Fibroblast of lung (primary cell): ENCODE data around the gene CADM2. TPM values are rescaled to one million over a fixed set of nuclear protein-coding genes. Genes with fewer than 3 reads are reported as not detected.

Experiments used
- DNase-seq, 2 donors: peaks; one replicate each; pipeline versions ENCODE4 v3.0.0 to v3.0.0-alpha.2; 2010; ENCODE audit warnings: low read depth in 2 of 2
- H2AFZ ChIP-seq: 2 replicates; pipeline ENCODE4 v1.5.1; 2012; ENCODE audit warnings: low read length, control low read depth, inconsistent platforms
- H3K27ac ChIP-seq: 2 replicates; pipeline ENCODE4 v1.5.1; 2011; ENCODE audit warnings: low read length, control low read depth; ENCODE audit not compliant: insufficient read depth
- H3K27me3 ChIP-seq: 2 replicates; pipeline ENCODE4 v1.5.1; 2011; ENCODE audit warnings: mild to moderate bottlenecking, low read length; ENCODE audit not compliant: control insufficient read depth, insufficient read depth
- H3K36me3 ChIP-seq: 2 replicates; pipeline ENCODE4 v1.5.1; 2011; ENCODE audit warnings: low read length; ENCODE audit not compliant: control insufficient read depth, insufficient read depth
- H3K4me1 ChIP-seq: 2 replicates; pipeline ENCODE4 v1.5.1; 2011; ENCODE audit warnings: low read length; ENCODE audit not compliant: control insufficient read depth, insufficient read depth; ENCODE audit errors: extremely low read depth
- H3K4me2 ChIP-seq: 2 replicates; pipeline ENCODE4 v1.5.1; 2011; ENCODE audit warnings: low read length, control low read depth; ENCODE audit not compliant: insufficient read depth; ENCODE audit errors: extremely low read depth
- H3K4me3 ChIP-seq, 4 experiments: fragments of 200-600 bp in 1 of 4; sonication (generic) in 1 of 4; replicated peaks in 1 of 4; 2 replicates each; pipeline ENCODE4 v1.5.1; 2011 to 2016; ENCODE audit warnings: low read length in 4 of 4, low read depth in 3 of 4, mild to moderate bottlenecking in 3 of 4, control low read depth in 2 of 4, inconsistent platforms in 1 of 4, mixed read lengths in 1 of 4; ENCODE audit not compliant: insufficient read depth in 1 of 4; ENCODE audit errors: control extremely low read depth in 1 of 4
- H3K79me2 ChIP-seq: 2 replicates; pipeline ENCODE4 v1.5.1; 2012; ENCODE audit warnings: mild to moderate bottlenecking, low read length, inconsistent platforms; ENCODE audit not compliant: control insufficient read depth, insufficient read depth
- H3K9ac ChIP-seq: 2 replicates; pipeline ENCODE4 v1.5.1; 2011; ENCODE audit warnings: mild to moderate bottlenecking, low read length, control low read depth; ENCODE audit not compliant: insufficient read depth
- H3K9me3 ChIP-seq: 2 replicates; pipeline ENCODE4 v1.5.1; 2012; ENCODE audit warnings: low read depth, low read length; ENCODE audit not compliant: control insufficient read depth, insufficient read depth
- H4K20me1 ChIP-seq: 2 replicates; pipeline ENCODE4 v1.5.1; 2011; ENCODE audit warnings: low read length; ENCODE audit not compliant: control insufficient read depth, insufficient read depth; ENCODE audit errors: extremely low read depth
- CTCF ChIP-seq, 2 donors: IDR thresholded peaks in 1 of 2; conservative IDR thresholded peaks in 1 of 2; 1 replicate in 1 of 2; 2 replicates in 1 of 2; pipeline ENCODE4 v1.5.1; 2011 to 2012; ENCODE audit warnings: low read length in 2 of 2, control low read depth in 1 of 2, inconsistent platforms in 1 of 2, low read depth in 1 of 2, mild to moderate bottlenecking in 1 of 2
- EZH2 ChIP-seq: IDR thresholded peaks from 2 replicates; pipeline ENCODE4 v1.5.1; 2012; ENCODE audit warnings: low read length, control low read depth, mild to moderate bottlenecking; ENCODE audit errors: missing control alignments
- polyA plus RNA-seq, 2 donors: library from polyadenylated mRNA; depleted of rRNA in 1 of 2; stranded (reverse) in 1 of 2; unstranded in 1 of 2; fragments of >200 nt; gene quantifications; 2 replicates each; pipeline ENCODE4 v1.2.1, GENCODE V29; 2011 to 2012; ENCODE audit warnings: missing spikeins in 1 of 2
- total RNA-seq: library from RNA; depleted of rRNA; stranded (reverse); fragments of >200 nt; gene quantifications from 2 replicates; pipeline ENCODE4 v1.2.1, GENCODE V29; 2014

CADM2 gene
- total and polyA plus RNA-seq, 2 donors (not counting 1 experiment from before 2014, with no cell fraction given) = under 0.01 to 0.12 TPM

DNA sequence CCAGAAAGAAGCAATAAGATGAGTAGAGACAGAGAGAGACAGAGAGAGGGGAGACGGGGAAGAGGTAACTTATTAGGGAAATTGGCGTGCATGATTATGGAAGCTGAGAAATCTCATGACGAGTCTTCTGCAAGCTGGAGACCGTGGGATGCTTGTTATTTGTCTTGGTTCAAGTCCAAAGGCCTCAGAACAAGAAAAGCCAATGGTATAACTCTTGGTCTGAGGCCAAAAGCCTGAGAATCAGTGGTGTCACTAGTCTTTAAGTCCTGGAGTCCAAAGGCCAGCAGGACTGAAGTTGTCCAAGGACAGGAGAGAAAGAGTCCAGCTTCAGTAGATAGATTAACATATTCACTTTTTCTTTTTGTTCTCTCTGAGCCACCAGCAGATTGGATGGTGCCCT is 613.6 kb downstream of the CADM2 start:
- Histone ChIP-seq H3K4me3 (no peak overlapping the region), H4K20me1 (no peaks in the 10 kb centered on the region), H3K27me3 (no peaks in the 10 kb centered on the region), H3K79me2 (no peaks in the 10 kb centered on the region), H2AFZ (no peak overlapping the region), H3K36me3 (no peaks in the 10 kb centered on the region), H3K9ac (no peak overlapping the region), H3K4me1 (no peaks in the 10 kb centered on the region), H3K4me2 (no peak overlapping the region), H3K9me3 (no peaks in the 10 kb centered on the region), H3K27ac (no peak overlapping the region)
- DNase-seq = peak in 1 of 2 donors; percentile 49
- TF ChIP-seq EZH2 (no peak), CTCF (conservative IDR thresholded peaks at IDR 0.05 in 1 of 2, IDR thresholded peaks at IDR 0.05 in 1 of 2; ENCODE audit: low read depth in 1 of 2, low read length in 2 of 2) (no peak)

DNA sequence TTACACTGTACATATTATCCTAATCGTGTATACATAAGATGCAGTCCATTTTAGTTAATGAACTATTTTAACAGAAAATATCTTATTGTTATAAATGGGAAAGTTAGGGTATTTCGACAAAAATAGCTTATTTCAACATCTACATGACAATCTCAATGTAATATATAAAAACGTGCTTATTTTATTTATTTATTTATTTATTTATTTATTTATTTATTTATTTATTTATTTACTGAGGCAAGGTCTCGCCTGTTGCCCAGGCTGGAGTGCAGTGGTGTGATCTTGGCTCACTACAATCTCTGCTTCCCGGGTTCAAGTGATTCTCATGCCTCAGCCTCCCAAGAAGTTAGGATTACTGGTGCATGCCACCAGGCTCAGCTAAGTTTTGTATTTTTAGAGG is 614.2 kb downstream of the CADM2 start:
- no peak overlapping the region for H3K4me2 ChIP-seq
- no peaks in the 10 kb centered on the region for H3K27me3 ChIP-seq
- no peaks in the 10 kb centered on the region for H3K4me1 ChIP-seq
- TF ChIP-seq CTCF (conservative IDR thresholded peaks at IDR 0.05 in 1 of 2, IDR thresholded peaks at IDR 0.05 in 1 of 2; ENCODE audit: low read depth in 1 of 2, low read length in 2 of 2) (no peak), EZH2 (no peak)
- H3K36me3 ChIP-seq = no peaks in the 10 kb centered on the region
- no peak for DNase-seq
- no peaks in the 10 kb centered on the region for H3K9me3 ChIP-seq
- no peak overlapping the region for H2AFZ ChIP-seq
- H3K4me3 ChIP-seq = no peak overlapping the region
- no peak overlapping the region for H3K9ac ChIP-seq
- H4K20me1 ChIP-seq = no peaks in the 10 kb centered on the region
- H3K79me2 ChIP-seq = no peaks in the 10 kb centered on the region
- no peak overlapping the region for H3K27ac ChIP-seq

DNA sequence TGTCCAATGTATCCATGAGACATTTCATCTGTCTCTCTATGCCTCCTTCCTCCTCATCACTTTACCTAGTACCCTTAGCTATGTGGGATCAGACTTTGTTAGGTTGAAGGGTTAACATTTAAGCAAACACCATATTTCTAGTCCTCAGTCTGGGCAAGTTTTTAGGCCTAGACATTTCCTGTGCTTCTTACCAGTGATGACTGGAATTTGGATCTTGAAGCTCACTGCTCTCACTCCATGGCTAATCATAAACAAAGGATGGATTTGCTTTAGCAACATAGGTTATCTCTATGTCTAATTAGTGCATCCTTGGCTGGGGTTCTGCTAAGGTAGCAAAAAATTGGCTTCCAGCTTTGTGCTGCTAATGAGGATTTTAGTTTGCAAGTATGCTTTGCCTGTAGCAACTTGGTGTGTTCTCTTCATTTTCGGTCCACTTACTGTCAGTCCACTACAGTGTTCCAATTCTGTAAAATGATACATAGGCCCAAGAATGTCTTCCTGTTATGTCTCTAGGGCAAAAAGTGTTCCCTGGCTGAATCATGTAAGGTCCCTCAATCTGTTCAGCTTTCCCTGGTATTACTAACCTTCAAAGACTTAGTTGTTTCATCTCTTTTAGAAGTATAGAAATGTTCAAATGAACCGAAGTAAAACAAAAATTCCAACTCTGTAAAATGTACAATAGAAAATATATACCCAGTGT is 615.4 kb downstream of the CADM2 start:
- H3K27ac ChIP-seq = no peak overlapping the region
- TF ChIP-seq CTCF (conservative IDR thresholded peaks at IDR 0.05 in 1 of 2, IDR thresholded peaks at IDR 0.05 in 1 of 2; ENCODE audit: low read depth in 1 of 2, low read length in 2 of 2) = no peak
- H3K4me2 ChIP-seq = no peak overlapping the region
- no peaks in the 10 kb centered on the region for H3K27me3 ChIP-seq
- no peak overlapping the region for H3K9ac ChIP-seq
- no peak overlapping the region for H3K4me3 ChIP-seq
- no peaks in the 10 kb centered on the region for H3K9me3 ChIP-seq
- H3K79me2 ChIP-seq = no peaks in the 10 kb centered on the region
- no peaks in the 10 kb centered on the region for H3K36me3 ChIP-seq
- H3K4me1 ChIP-seq = no peaks in the 10 kb centered on the region
- H2AFZ ChIP-seq = no peak overlapping the region
- DNase-seq = peak in 1 of 2 donors; percentile 56
- no peaks in the 10 kb centered on the region for H4K20me1 ChIP-seq
